MCF 10A (cell line): ENCODE measurements around the gene MRPL20. TPM values are rescaled to one million over a fixed set of nuclear protein-coding genes. Genes with fewer than 3 reads are reported as not detected.
"Not testable (repeated sequence)": the region's sequence is repeated elsewhere in the genome, so short reads cannot be mapped to it uniquely, and the experiment has no call there.

Experiments
- BruUV-seq: library from RNA; stranded (reverse); fragments of 400-500 nt; replicated peaks from 2 replicates; lab custom pipeline; 2021; lab: Mats Ljungman, UMichigan
- CTCF ChIA-PET: fragments of 300-600 bp; sonication (Branson Sonifier 250); formaldehyde crosslinking; extraction: SDS; loops from one replicate; lab custom pipeline; 2021; ENCODE audit warnings: antibody characterized with exemption, inconsistent platforms; lab: Yijun Ruan, JAX
- POLR2A ChIA-PET: fragments of 300-600, 350-650 bp; sonication (Branson Sonifier 250); formaldehyde crosslinking; extraction: SDS; loops from one replicate; lab custom pipeline; 2020; ENCODE audit warnings: antibody characterized with exemption, inconsistent platforms; lab: Yijun Ruan, JAX
- DNase-seq: peaks from one replicate; pipeline ENCODE4 v3.0.0-alpha.2; 2018; ENCODE audit not compliant: unreplicated experiment
- H3K27ac Mint-ChIP-seq: one replicate; pipeline ENCODE4 v1.8.0; 2022; ENCODE audit warnings: mild to moderate bottlenecking, low read depth, mixed read lengths; ENCODE audit not compliant: unreplicated experiment
- H3K27me3 Mint-ChIP-seq: one replicate; pipeline ENCODE4 v1.8.0; 2022; ENCODE audit warnings: mixed read lengths; ENCODE audit not compliant: insufficient read depth, unreplicated experiment
- H3K36me3 Mint-ChIP-seq: one replicate; pipeline ENCODE4 v1.8.0; 2022; ENCODE audit warnings: mild to moderate bottlenecking, moderate library complexity, mixed read lengths; ENCODE audit not compliant: insufficient read depth, unreplicated experiment
- H3K4me1 Mint-ChIP-seq: one replicate; pipeline ENCODE4 v1.8.0; 2022; ENCODE audit warnings: mixed read lengths; ENCODE audit not compliant: insufficient read depth, unreplicated experiment
- H3K4me3 Mint-ChIP-seq: one replicate; pipeline ENCODE4 v1.8.0; 2022; ENCODE audit warnings: mild to moderate bottlenecking, moderate library complexity, mixed read lengths; ENCODE audit not compliant: unreplicated experiment
- H3K9me3 Mint-ChIP-seq: one replicate; pipeline ENCODE4 v1.8.0; 2022; ENCODE audit warnings: mixed read lengths; ENCODE audit not compliant: unreplicated experiment
- CTCF ChIP-seq: fragments of 200-600 bp; IDR thresholded peaks from one replicate; pipeline ENCODE4 v1.8.0; 2022; ENCODE audit warnings: antibody characterized with exemption, mild to moderate bottlenecking; ENCODE audit not compliant: unreplicated experiment
- intact Hi-C: fragments of 100-400 bp; cut with micrococcal nuclease; formaldehyde crosslinking; loops from 2 replicates; pipeline ENCODE4 v1.14.1; 2022
- total RNA-seq: library from RNA; stranded (reverse); gene quantifications from 2 replicates; pipeline ENCODE4 v1.2.3, GENCODE V29; 2022

MRPL20 gene
- total RNA-seq, 1 experiment from 2014 or later, result 137 TPM

GRCh38 chr1:1430992-1431844 is 24.1 kb upstream of the MRPL20 start:
- no peak for TF ChIP-seq CTCF
- DNase-seq, result no peak
- Mint-ChIP-seq H3K4me1 (no peaks in the 10 kb centered on the region), H3K27ac (no peak overlapping the region), H3K36me3 (no peaks in the 10 kb centered on the region), H3K9me3 (no peaks in the 10 kb centered on the region), H3K27me3 (no peaks in the 10 kb centered on the region), H3K4me3 (no peak overlapping the region)
- intact Hi-C loops, result no loop called here
- BruUV-seq, result no TSS peak
- POLR2A ChIA-PET, result no interaction called here
- CTCF ChIA-PET, result interaction anchor here (2.8 kb wide), 1 partner anchor 10 kb away, joined by 11 read pairs; no protein-coding TSS in a partner anchor

GRCh38 chr1:1430114-1430982 is 23.3 kb upstream of the MRPL20 start:
- no peaks in the 10 kb centered on the region for H3K9me3 Mint-ChIP-seq
- DNase-seq, result no peak
- no peak for TF ChIP-seq CTCF
- POLR2A ChIA-PET, result interaction anchor here (1.2 kb wide), 1 partner anchor 74 kb away, joined by 3 read pairs; no protein-coding TSS in a partner anchor
- BruUV-seq, result no TSS peak
- CTCF ChIA-PET, result interaction anchor here (2.8 kb wide), 1 partner anchor 11 kb away, joined by 11 read pairs; no protein-coding TSS in a partner anchor
- H3K4me1 Mint-ChIP-seq, result no peaks in the 10 kb centered on the region
- no peaks in the 10 kb centered on the region for H3K36me3 Mint-ChIP-seq
- no peak overlapping the region for H3K4me3 Mint-ChIP-seq
- intact Hi-C loops, result no loop called here
- no peak overlapping the region for H3K27ac Mint-ChIP-seq
- H3K27me3 Mint-ChIP-seq, result no peaks in the 10 kb centered on the region

- intact Hi-C loops, result no loop called here
- no peak for TF ChIP-seq CTCF
- Mint-ChIP-seq H3K27me3 (no peaks in the 10 kb centered on the region), H3K9me3 (no peaks in the 10 kb centered on the region), H3K36me3 (no peaks in the 10 kb centered on the region), H3K27ac (no peak overlapping the region), H3K4me1 (no peaks in the 10 kb centered on the region), H3K4me3 (no peak overlapping the region)
- ChIA-PET POLR2A (interaction anchor here (1.2 kb wide), 1 partner anchor 74 kb away, joined by 3 read pairs; no protein-coding TSS in a partner anchor), CTCF (interaction anchor here (2.8 kb wide), 1 partner anchor 11 kb away, joined by 11 read pairs; no protein-coding TSS in a partner anchor)
- BruUV-seq, result no TSS peak
- no peak for DNase-seq
These were observed 22.6 kb upstream of the MRPL20 start for GRCh38 chr1:1429671-1430073.

GRCh38 chr1:1428967-1429366 is 21.9 kb upstream of the MRPL20 start:
- DNase-seq, H3K27me3 Mint-ChIP-seq, H3K4me1 Mint-ChIP-seq, intact Hi-C loops, BruUV-seq, H3K27ac Mint-ChIP-seq, H3K9me3 Mint-ChIP-seq, H3K4me3 Mint-ChIP-seq, H3K36me3 Mint-ChIP-seq: not testable (repeated sequence)
- POLR2A ChIA-PET, result interaction anchor here (1.2 kb wide), 1 partner anchor 75 kb away, joined by 3 read pairs; no protein-coding TSS in a partner anchor
- CTCF ChIA-PET, result interaction anchor here (0.7 to 2.8 kb wide), 2 partner anchors 12 to 16 kb away, joined by 3 to 11 read pairs; no protein-coding TSS in a partner anchor
